HL-60 (cell line): ENCODE data around the gene KCNJ6.

Experiments used
- DNase-seq, 2 experiments: peaks; one replicate each; pipeline ENCODE4 v3.0.0-alpha.2; 2010 to 2020; ENCODE audit warnings: low read depth in 1 of 2, low spot score in 1 of 2
- H3K27ac ChIP-seq: fragments of 250-450 bp; sonication (Bioruptor Pico); replicated peaks from 2 replicates; pipeline ENCODE4 v1.5.1; 2020; ENCODE audit warnings: mild to moderate bottlenecking, moderate library complexity
- H3K27me3 ChIP-seq: fragments of 250-450 bp; sonication (Bioruptor Pico); 2 replicates; pipeline ENCODE4 v1.5.1; 2021; ENCODE audit warnings: mild to moderate bottlenecking, moderate library complexity; ENCODE audit not compliant: insufficient read depth, poor library complexity, severe bottlenecking
- H3K4me3 ChIP-seq: replicated peaks from 2 replicates; pipeline ENCODE4 v1.5.1; 2011; ENCODE audit warnings: mild to moderate bottlenecking, control low read depth, low read length; ENCODE audit not compliant: insufficient read depth
- CTCF ChIP-seq: IDR thresholded peaks from one replicate; pipeline ENCODE4 v1.5.1; 2011; ENCODE audit warnings: low read length, control low read depth, inconsistent platforms; ENCODE audit not compliant: insufficient read depth
- GABPA ChIP-seq: IDR thresholded peaks from 2 replicates; pipeline ENCODE4 v1.6.1; 2012; ENCODE audit warnings: low read depth
- POLR2AphosphoS5 ChIP-seq: IDR thresholded peaks from 2 replicates; pipeline ENCODE4 v1.6.1; 2012; ENCODE audit warnings: low read depth
- REST ChIP-seq: IDR thresholded peaks from 2 replicates; pipeline ENCODE4 v1.6.1; 2012; ENCODE audit warnings: low read depth; ENCODE audit not compliant: insufficient replicate concordance
- SPI1 ChIP-seq: IDR thresholded peaks from 2 replicates; pipeline ENCODE4 v1.6.1; 2012; ENCODE audit warnings: low read depth, mild to moderate bottlenecking, borderline replicate concordance

The KCNJ6 gene

DNA sequence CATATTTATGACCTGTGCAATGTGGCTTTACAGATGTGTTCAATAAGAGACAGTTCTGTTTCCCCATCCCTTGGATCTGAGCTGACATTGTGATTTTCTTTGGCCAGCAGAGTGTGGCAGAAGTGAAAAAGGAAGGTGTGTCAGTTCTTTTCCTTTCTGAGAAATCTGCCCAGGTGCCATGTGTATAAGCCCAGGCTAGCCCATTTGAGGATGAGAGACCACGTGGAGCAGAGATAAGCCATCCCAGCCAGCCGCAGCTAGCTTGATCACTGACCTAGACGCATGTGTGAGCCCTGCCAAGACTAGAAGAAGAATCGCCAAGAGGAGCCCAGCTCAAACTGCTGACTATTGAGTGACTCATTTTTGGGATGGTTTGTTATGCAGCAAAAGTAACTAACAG is 127.8 kb downstream of the KCNJ6 start:
- no peak for DNase-seq
- Histone ChIP-seq H3K27ac (no peak overlapping the region), H3K27me3 (no peaks in the 10 kb centered on the region), H3K4me3 (no peak overlapping the region)
- no peak for TF ChIP-seq GABPA
- TF ChIP-seq CTCF: no peak
- TF ChIP-seq REST: no peak
- no peak for TF ChIP-seq POLR2AphosphoS5
- no peak for TF ChIP-seq SPI1

DNA sequence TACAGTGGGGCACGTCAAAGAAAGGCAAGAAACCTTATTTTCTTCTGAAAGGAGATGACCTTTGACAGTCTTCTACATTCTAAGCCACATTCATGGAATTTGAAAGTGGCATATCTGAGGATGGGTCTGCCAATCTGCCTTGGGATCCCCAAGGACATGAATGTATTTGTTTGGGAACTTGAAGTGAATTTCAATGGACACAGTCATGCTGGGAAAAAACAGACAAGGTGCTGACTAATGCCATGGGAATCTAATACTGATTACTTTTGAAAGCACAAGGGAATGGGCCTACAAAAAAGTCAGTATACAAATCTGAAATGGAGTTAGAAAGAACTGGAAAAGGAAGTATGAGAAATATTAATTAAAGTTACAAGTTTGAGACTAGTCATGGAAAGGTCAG is 128.8 kb downstream of the KCNJ6 start:
- H3K4me3 ChIP-seq: no peak overlapping the region
- H3K27ac ChIP-seq: no peak overlapping the region
- DNase-seq: no peak
- no peaks in the 10 kb centered on the region for H3K27me3 ChIP-seq
- TF ChIP-seq CTCF (no peak), POLR2AphosphoS5 (no peak), SPI1 (no peak), REST (no peak), GABPA (no peak)

DNA sequence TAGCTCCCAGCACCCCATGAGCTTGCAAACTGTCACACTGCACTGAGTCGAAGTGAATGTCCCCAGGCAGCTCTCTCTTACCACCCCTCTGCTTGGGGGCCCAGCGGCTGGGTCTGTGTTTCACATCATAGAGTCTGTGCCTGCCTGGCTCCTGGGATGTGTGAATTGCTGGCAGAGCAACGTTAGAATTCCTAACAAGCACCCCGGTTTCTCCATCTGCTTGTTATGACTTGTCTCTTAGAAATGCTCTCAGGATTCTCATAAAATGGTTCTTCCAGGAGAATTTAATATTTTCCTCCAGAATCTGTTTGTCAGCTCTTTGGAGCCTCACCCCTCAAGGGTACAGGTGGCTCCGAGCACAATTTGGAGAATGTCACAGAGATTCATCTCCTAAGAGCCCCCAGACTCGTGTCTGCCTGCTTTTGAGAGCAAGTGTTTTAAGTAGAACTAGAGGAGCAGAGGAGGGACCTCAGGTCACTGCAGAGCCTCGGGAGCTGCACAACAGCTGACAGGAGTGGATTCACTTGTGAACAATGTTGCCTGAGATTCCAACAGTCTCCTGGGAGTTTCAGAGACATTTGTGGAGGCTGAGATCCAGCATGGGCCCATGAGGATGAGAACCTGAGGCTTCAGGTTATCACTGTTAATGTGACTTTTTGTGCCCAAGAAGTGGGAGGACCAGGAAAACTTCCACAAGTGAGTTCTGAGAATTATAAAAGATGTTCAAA is 131.5 kb downstream of the KCNJ6 start:
- Histone ChIP-seq H3K4me3 (no peak overlapping the region), H3K27ac (no peak overlapping the region), H3K27me3 (no peaks in the 10 kb centered on the region)
- TF ChIP-seq REST: no peak
- TF ChIP-seq POLR2AphosphoS5: no peak
- no peak for DNase-seq
